ENCODE measurements around the gene MYMX.
A peak's percentile ranks its signal among the peaks of the same experiment; 100 is the strongest.

Gene MYMX

DNA sequence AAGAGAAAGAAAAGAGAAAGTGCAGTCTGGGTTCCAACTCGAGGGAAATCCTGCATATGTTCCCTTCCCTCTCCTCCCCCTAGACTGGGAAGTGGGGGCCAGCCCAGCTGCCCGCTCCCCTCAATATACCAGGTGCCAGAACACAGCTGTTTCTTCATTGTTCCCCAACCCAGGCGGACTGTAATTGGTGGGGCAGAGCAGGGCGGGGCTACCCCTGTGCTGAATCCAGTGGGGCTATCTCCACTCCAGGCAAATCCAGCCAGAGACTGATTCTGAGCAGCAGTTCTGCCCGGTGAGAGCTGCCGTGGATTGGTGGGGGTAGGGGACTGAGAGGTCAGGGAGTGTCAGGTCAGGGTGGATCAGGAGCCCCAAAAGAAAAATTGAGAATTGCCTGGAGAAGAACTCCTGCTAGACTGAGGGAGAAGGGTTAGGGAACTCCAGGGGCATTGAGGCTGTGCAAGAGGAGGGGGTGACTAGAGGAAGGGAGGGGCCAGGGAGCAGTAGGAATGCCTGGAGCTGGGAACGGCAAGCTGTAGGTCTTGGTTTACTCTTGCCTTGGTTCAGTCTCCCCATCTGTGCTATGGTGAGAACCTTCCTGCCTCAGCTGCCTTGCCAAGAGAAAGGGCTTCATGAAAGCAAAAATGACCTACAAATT lies at the start of gene MYMX:
Gene MYMX, plus strand, starts transcription at position 250 of the 655 bp plus-strand sequence. CDS start 546 bp downstream, outside the sequence.
- Histone ChIP-seq H3K9me3 (ENCODE audit: insufficient read depth, low read depth, low read length) (no peaks in the 10 kb centered on the region), H3K4me1 (ENCODE audit: insufficient read depth, low read length) (peaks cover 25% of the 10 kb centered on the region), H3K27me3 (ENCODE audit: insufficient read depth, low read length) (peaks cover 3% of the 10 kb centered on the region), H3K27ac (ENCODE audit: low read length) (no peak within 1 kb of the TSS), H3K4me3 (ENCODE audit: low read length) (peak within 1 kb of the TSS; percentile 70; the same call in 1 of the 2 replicates), H3K36me3 (ENCODE audit: insufficient read depth, low read depth, low read length) (no peaks in the 10 kb centered on the region), H3K9ac (ENCODE audit: low read depth, low read length) (peak within 1 kb of the TSS; percentile 61; the same call in 1 of the 2 replicates)

DNA sequence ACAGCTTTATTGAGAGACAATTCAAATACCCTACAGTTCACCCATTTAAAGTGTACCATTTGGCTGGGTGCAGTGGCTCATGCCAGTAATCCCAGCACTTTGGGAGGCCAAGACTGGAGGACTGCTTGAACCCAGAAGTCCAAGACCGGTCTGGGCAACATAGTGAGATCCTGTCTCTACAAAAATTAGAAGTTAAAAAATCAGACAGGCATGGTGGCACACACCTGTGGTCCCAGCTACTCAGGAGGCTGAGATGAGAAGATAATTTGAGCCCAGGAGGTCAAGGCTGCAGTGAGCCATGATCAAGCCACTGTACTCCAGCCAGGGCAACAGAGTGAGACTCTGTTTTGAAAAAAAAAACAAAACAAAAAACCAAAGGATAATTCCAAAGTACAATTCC lies 49.2 kb upstream of the MYMX start:
- Histone ChIP-seq H3K27ac (ENCODE audit: low read length) (no peak overlapping the region), H3K9ac (ENCODE audit: low read depth, low read length) (no peak overlapping the region), H3K4me1 (ENCODE audit: insufficient read depth, low read length) (peaks cover 4% of the 10 kb centered on the region; the same call in 1 of the 2 replicates)

DNA sequence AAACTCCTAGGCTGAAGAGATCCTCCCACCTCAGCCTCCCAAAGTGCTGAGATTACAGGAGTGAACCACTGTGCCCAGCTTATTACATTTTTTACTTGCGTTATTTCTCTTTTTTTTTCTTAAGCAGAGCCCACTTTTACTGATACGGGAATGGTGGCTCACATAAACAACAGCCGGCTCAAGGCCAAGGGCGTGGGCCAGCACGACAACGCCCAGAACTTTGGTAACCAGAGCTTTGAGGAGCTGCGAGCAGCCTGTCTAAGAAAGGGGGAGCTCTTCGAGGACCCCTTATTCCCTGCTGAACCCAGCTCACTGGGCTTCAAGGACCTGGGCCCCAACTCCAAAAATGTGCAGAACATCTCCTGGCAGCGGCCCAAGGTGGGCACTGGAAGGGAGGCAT lies 47.6 kb upstream of the MYMX start:
- Histone ChIP-seq H3K36me3 (ENCODE audit: insufficient read depth, low read depth, low read length) (no peaks in the 10 kb centered on the region), H3K27ac (ENCODE audit: low read length) (no peak overlapping the region)

More for the DNA sequence above, 49.2 kb upstream of the MYMX start:
- Histone ChIP-seq H3K9me3 (ENCODE audit: insufficient read depth, low read depth, low read length) (no peaks in the 10 kb centered on the region), H3K36me3 (ENCODE audit: insufficient read depth, low read depth, low read length) (no peaks in the 10 kb centered on the region), H3K4me3 (ENCODE audit: low read length) (no peak overlapping the region), H3K27me3 (ENCODE audit: insufficient read depth, low read length) (peaks cover 5% of the 10 kb centered on the region; the same call in 1 of the 2 replicates)

DNA sequence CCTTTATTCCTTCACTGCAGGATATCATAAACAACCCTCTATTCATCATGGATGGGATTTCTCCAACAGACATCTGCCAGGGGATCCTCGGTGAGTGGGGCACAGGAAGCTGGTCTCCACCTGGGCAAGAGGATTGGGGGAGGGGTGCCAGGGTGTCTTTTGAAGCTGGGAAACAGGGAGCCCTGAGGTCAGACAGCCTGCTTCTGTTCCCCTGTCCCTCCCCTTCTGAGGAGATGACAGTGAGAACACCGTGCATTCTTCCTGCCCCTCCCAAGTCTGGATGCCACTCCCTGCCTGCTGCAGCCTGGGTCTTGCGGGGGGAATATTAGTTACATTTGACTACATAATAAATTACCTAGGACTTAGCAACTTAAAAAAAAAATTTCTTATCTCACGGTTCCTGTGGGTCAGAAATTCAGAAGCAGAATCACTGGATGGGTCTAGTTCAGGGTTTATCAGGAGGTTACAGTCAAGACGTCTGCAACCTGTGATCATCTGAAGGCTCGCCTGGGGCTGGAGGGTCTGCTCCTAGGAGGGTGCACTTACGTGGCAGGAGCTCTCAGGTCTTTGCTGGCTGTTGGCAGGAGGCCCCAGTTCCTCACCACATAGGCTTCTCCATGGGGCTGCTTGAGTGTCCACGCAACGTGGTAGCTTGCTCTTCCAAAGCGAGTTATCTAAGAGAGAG lies 46.7 kb upstream of the MYMX start:
- no peaks in the 10 kb centered on the region for H3K36me3 ChIP-seq (ENCODE audit: insufficient read depth, low read depth, low read length)
- no peaks in the 10 kb centered on the region for H3K9me3 ChIP-seq (ENCODE audit: insufficient read depth, low read depth, low read length)
- no peak overlapping the region for H3K9ac ChIP-seq (ENCODE audit: low read depth, low read length)
- H3K4me1 ChIP-seq (ENCODE audit: insufficient read depth, low read length) = peaks cover 4% of the 10 kb centered on the region; the same call in 1 of the 2 replicates
- no peak overlapping the region for H3K4me3 ChIP-seq (ENCODE audit: low read length)
- H3K27ac ChIP-seq (ENCODE audit: low read length) = no peak overlapping the region
- peaks cover 5% of the 10 kb centered on the region; the same call in 1 of the 2 replicates for H3K27me3 ChIP-seq (ENCODE audit: insufficient read depth, low read length)

More for the DNA sequence above, 47.6 kb upstream of the MYMX start:
- Histone ChIP-seq H3K9ac (ENCODE audit: low read depth, low read length) (no peak overlapping the region), H3K4me3 (ENCODE audit: low read length) (no peak overlapping the region), H3K9me3 (ENCODE audit: insufficient read depth, low read depth, low read length) (no peaks in the 10 kb centered on the region), H3K4me1 (ENCODE audit: insufficient read depth, low read length) (peaks cover 4% of the 10 kb centered on the region; the same call in 1 of the 2 replicates), H3K27me3 (ENCODE audit: insufficient read depth, low read length) (peaks cover 5% of the 10 kb centered on the region; the same call in 1 of the 2 replicates)

DNA sequence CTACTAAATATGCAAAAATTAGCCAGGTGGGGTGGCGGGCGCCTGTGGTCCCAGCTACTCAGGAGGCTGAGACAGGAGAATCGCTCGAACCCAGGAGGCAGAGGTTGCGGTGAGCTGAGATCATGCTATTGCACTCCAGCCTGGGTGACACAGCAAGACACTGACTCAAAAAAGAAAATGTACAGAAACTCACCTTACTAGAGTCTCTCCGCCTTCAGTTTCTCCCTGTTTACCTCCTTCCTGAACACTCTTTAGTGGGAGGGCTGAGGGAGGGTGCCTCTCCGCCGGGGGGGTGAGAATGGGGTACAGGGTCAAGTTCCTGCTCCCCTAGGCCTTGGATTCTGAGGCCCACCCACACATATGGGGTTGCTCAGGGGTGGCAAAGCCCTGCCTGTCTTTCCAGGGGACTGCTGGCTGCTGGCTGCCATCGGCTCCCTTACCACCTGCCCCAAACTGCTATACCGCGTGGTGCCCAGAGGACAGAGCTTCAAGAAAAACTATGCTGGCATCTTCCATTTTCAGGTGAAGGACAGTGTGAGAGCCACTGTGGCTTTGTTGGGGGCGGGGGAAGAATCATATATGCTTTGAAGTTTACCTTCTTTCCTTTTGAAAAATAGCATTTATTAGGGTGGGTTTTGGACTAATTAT lies 44.7 kb upstream of the MYMX start:
- Histone ChIP-seq H3K27ac (ENCODE audit: low read length) (no peak overlapping the region), H3K9me3 (ENCODE audit: insufficient read depth, low read depth, low read length) (no peaks in the 10 kb centered on the region), H3K36me3 (ENCODE audit: insufficient read depth, low read depth, low read length) (no peaks in the 10 kb centered on the region), H3K4me1 (ENCODE audit: insufficient read depth, low read length) (peaks cover under 1% of the 10 kb centered on the region; the same call in 1 of the 2 replicates), H3K27me3 (ENCODE audit: insufficient read depth, low read length) (peaks cover 5% of the 10 kb centered on the region; the same call in 1 of the 2 replicates), H3K4me3 (ENCODE audit: low read length) (no peak overlapping the region), H3K9ac (ENCODE audit: low read depth, low read length) (no peak overlapping the region)

DNA sequence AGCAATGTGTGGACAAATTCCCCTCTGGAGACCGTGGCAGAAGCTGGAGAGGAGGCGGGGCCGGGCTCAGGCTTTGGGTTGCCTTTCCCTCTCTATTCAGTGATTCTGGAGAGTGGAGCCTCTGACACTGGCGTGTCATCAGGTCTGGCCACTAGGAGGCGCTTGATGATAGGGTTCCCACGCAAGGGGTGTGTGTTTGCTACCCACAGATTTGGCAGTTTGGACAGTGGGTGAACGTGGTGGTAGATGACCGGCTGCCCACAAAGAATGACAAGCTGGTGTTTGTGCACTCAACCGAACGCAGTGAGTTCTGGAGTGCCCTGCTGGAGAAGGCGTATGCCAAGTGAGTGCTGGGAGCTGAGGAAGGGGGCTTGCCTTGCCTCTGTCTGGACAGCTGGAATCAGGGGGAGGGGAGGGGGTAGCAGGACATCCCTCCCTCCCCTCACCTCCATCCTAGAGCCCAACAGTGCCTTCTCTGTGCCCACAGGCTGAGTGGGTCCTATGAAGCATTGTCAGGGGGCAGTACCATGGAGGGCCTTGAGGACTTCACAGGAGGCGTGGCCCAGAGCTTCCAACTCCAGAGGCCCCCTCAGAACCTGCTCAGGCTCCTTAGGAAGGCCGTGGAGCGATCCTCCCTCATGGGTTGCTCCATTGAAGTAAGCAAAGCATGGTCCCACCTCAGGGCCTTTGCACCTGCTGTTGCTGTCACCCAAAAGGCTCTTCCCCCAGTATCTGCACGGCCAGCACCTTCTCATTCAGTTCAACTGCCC lies 43.8 kb upstream of the MYMX start:
- H3K27me3 ChIP-seq (ENCODE audit: insufficient read depth, low read length) = peaks cover 5% of the 10 kb centered on the region; the same call in 1 of the 2 replicates
- H3K36me3 ChIP-seq (ENCODE audit: insufficient read depth, low read depth, low read length) = no peaks in the 10 kb centered on the region
- H3K9ac ChIP-seq (ENCODE audit: low read depth, low read length) = no peak overlapping the region
- no peak overlapping the region for H3K4me3 ChIP-seq (ENCODE audit: low read length)
- H3K4me1 ChIP-seq (ENCODE audit: insufficient read depth, low read length) = no peaks in the 10 kb centered on the region
- no peak overlapping the region for H3K27ac ChIP-seq (ENCODE audit: low read length)
- no peaks in the 10 kb centered on the region for H3K9me3 ChIP-seq (ENCODE audit: insufficient read depth, low read depth, low read length)

DNA sequence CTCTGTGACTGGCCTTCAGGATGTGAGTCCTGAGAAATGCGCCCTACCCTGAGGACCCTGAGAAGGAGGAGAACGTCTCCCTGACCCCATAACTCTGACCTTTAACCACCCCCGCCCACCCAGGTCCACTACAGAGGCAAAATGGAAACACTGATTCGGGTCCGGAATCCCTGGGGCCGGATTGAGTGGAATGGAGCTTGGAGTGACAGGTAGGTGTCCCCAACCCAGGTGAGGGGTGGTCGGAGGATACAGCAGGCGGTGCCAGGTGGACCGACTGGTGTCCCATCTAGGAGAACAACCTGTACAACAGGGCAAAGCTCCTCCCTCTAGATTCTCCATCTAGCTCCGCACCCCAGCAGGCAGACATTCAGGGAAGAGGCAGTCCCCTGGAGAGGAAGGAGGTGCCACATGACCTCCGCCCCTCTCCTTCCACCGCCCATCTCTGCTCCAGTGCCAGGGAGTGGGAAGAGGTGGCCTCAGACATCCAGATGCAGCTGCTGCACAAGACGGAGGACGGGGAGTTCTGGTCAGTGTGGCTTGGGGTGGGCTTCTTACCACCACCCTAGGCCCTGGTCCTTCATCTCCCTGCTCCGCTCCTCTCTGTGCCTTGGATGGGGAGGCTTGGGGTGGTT lies 40.5 kb upstream of the MYMX start:
- no peaks in the 10 kb centered on the region for H3K27me3 ChIP-seq (ENCODE audit: insufficient read depth, low read length)
- H3K9me3 ChIP-seq (ENCODE audit: insufficient read depth, low read depth, low read length) = no peaks in the 10 kb centered on the region
- H3K9ac ChIP-seq (ENCODE audit: low read depth, low read length) = no peak overlapping the region
- H3K4me1 ChIP-seq (ENCODE audit: insufficient read depth, low read length) = no peaks in the 10 kb centered on the region
- H3K27ac ChIP-seq (ENCODE audit: low read length) = no peak overlapping the region
- no peaks in the 10 kb centered on the region for H3K36me3 ChIP-seq (ENCODE audit: insufficient read depth, low read depth, low read length)
- H3K4me3 ChIP-seq (ENCODE audit: low read length) = no peak overlapping the region

DNA sequence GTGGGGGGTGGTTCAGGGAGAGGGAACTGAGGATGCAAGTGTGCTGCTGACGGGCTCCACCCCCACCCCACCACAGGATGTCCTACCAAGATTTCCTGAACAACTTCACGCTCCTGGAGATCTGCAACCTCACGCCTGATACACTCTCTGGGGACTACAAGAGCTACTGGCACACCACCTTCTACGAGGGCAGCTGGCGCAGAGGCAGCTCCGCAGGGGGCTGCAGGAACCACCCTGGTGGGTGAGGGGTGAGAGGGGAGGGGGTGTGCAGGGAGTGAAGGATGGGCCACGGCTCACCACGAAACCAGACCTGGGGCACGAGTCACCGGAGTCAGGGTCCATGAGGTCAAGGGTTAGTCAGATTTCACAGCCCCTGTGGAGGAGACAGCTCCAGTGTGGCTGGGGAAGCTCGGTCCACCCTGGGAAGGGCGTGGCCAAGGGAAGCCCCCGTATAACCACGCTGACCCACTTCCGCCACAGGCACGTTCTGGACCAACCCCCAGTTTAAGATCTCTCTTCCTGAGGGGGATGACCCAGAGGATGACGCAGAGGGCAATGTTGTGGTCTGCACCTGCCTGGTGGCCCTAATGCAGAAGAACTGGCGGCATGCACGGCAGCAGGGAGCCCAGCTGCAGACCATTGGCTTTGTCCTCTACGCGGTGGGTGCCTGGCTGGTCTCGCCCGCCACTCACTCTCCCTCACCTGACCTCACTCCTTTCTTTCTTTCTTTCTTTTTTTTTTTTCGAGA lies 39.8 kb upstream of the MYMX start:
- Histone ChIP-seq H3K27me3 (ENCODE audit: insufficient read depth, low read length) (no peaks in the 10 kb centered on the region), H3K9ac (ENCODE audit: low read depth, low read length) (no peak overlapping the region), H3K4me3 (ENCODE audit: low read length) (no peak overlapping the region), H3K9me3 (ENCODE audit: insufficient read depth, low read depth, low read length) (no peaks in the 10 kb centered on the region), H3K4me1 (ENCODE audit: insufficient read depth, low read length) (no peaks in the 10 kb centered on the region), H3K27ac (ENCODE audit: low read length) (no peak overlapping the region), H3K36me3 (ENCODE audit: insufficient read depth, low read depth, low read length) (no peaks in the 10 kb centered on the region)

DNA sequence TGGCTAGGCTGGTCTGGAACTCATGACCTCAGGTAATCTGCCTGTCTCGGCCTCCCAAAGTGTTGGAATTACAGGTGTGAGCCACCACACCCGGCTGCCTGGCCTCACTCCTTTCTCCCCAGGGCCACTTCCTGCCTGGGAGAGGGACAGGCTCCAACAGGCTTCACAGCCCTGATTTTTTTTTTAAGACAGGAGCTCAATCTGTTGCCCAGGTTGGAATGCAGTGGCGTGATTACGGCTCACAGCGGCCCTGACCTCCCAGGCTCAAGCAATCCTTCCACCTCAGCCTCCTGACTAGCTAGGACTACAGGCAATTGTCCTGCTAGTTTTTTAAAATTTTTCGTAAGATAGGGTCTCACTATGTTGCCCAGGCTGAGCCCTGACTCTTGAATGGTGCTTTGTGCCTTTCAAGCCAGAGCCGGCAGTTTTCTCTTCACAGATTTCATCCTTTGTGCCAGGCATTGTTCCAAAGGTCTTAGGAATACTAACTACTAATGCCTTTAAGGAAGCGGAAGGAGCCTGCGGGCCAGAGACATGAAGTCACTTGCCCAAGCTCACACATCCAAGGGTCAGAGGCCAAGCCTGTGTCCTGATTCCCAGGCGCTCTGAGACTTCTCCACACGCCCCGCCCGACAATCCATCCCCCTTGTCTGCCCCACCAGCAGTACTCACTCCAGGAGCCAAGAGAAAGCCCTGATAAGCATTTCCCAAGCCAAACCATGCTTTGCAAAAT lies 38.9 kb upstream of the MYMX start:
- Histone ChIP-seq H3K27me3 (ENCODE audit: insufficient read depth, low read length) (no peaks in the 10 kb centered on the region), H3K27ac (ENCODE audit: low read length) (no peak overlapping the region), H3K4me3 (ENCODE audit: low read length) (no peak overlapping the region), H3K4me1 (ENCODE audit: insufficient read depth, low read length) (no peaks in the 10 kb centered on the region), H3K9me3 (ENCODE audit: insufficient read depth, low read depth, low read length) (no peaks in the 10 kb centered on the region), H3K9ac (ENCODE audit: low read depth, low read length) (no peak overlapping the region), H3K36me3 (ENCODE audit: insufficient read depth, low read depth, low read length) (no peaks in the 10 kb centered on the region)

DNA sequence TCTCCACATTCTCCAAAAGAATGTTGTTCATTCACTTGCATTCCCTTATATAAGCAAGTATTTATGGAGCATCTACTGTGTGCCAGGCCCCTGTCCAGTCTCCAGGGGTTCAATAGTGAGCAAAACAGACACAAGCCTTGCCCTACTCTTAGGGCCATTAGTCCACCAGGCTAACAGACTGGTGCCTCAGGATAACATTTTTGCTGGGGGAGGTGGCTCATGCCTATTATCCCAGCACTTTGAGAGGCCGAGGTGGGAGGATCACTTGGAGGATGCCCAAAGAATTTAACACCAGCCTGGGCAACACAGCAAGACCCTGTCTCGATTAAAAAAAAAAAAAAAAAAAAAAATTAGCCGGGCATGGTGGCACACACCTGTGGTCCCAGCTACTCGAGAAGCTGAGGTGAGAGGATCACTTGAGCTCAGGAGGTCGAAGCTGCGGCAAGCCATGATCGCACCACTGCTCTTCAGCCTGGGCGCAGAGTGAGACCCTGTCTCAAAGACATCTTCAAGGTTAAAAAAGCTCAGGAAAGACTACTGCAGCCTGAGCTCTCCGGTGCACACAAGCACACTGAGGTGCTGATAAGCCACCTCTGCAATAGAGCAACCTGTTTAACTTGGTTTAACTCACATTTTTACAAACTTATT lies 38.2 kb upstream of the MYMX start:
- Histone ChIP-seq H3K9me3 (ENCODE audit: insufficient read depth, low read depth, low read length) (no peaks in the 10 kb centered on the region), H3K27me3 (ENCODE audit: insufficient read depth, low read length) (no peaks in the 10 kb centered on the region), H3K4me3 (ENCODE audit: low read length) (no peak overlapping the region), H3K36me3 (ENCODE audit: insufficient read depth, low read depth, low read length) (no peaks in the 10 kb centered on the region), H3K27ac (ENCODE audit: low read length) (no peak overlapping the region), H3K9ac (ENCODE audit: low read depth, low read length) (no peak overlapping the region), H3K4me1 (ENCODE audit: insufficient read depth, low read length) (no peaks in the 10 kb centered on the region)
